Fibroblast of the aortic adventitia (primary cell): ENCODE results near the gene NRIP2. TPM values are rescaled to one million over a fixed set of nuclear protein-coding genes. Genes with fewer than 3 reads are reported as not detected.
"Not testable (repeated sequence)": the region's sequence is repeated elsewhere in the genome, so short reads cannot be mapped to it uniquely, and the experiment has no call there.

Source experiments
- DNase-seq: peaks from one replicate; pipeline ENCODE4 v3.0.0-alpha.2; 2010; ENCODE audit warnings: low read depth
- H3K4me3 ChIP-seq: 2 replicates; pipeline ENCODE4 v1.5.1; 2011; ENCODE audit warnings: low read depth, mild to moderate bottlenecking, control low read depth, low read length, moderate library complexity
- CTCF ChIP-seq: IDR thresholded peaks from 2 replicates; pipeline ENCODE4 v1.5.1; 2011; ENCODE audit warnings: mild to moderate bottlenecking, low read length, control low read depth, inconsistent platforms; ENCODE audit not compliant: insufficient read depth
- total RNA-seq: library from RNA; depleted of rRNA; stranded (reverse); fragments of >200 nt; gene quantifications from 2 replicates; pipeline ENCODE4 v1.2.3, GENCODE V29; 2012; ENCODE audit warnings: low replicate concordance

The NRIP2 gene
- total RNA-seq, 1 donor: not detected

- H3K4me3 ChIP-seq: no peak overlapping the region
- no peak for TF ChIP-seq CTCF
- no peak for DNase-seq
Observed at GRCh38 chr12:2864198-2864597, 29.4 kb upstream of the NRIP2 start.

- not testable (repeated sequence) for H3K4me3 ChIP-seq, DNase-seq
Observed at GRCh38 chr12:2863402-2863801, 28.6 kb upstream of the NRIP2 start.

GRCh38 chr12:2862876-2863275 is 28.0 kb upstream of the NRIP2 start:
- TF ChIP-seq CTCF: no peak
- DNase-seq: no peak
- no peak overlapping the region for H3K4me3 ChIP-seq

- H3K4me3 ChIP-seq: no peak overlapping the region
- DNase-seq: no peak
- TF ChIP-seq CTCF: no peak
Observed at GRCh38 chr12:2860170-2860569, 25.3 kb upstream of the NRIP2 start.

GRCh38 chr12:2858944-2859421 is 24.1 kb upstream of the NRIP2 start:
- no peak for TF ChIP-seq CTCF
- no peak for DNase-seq
- H3K4me3 ChIP-seq: no peak overlapping the region

- DNase-seq: no peak
- no peak for TF ChIP-seq CTCF
- H3K4me3 ChIP-seq: no peak overlapping the region
Observed at GRCh38 chr12:2858334-2858733, 23.5 kb upstream of the NRIP2 start.

- no peak for DNase-seq
Observed at GRCh38 chr12:2857576-2857975, 22.7 kb upstream of the NRIP2 start.

More at GRCh38 chr12:2857576-2857975, 22.7 kb upstream of the NRIP2 start:
- no peak for TF ChIP-seq CTCF
- H3K4me3 ChIP-seq: no peak overlapping the region
